ENCODE measurements around the gene FLII.
"Not testable (repeated sequence)": the region's sequence is repeated elsewhere in the genome, so short reads cannot be mapped to it uniquely, and the experiment has no call there.

Gene FLII

DNA sequence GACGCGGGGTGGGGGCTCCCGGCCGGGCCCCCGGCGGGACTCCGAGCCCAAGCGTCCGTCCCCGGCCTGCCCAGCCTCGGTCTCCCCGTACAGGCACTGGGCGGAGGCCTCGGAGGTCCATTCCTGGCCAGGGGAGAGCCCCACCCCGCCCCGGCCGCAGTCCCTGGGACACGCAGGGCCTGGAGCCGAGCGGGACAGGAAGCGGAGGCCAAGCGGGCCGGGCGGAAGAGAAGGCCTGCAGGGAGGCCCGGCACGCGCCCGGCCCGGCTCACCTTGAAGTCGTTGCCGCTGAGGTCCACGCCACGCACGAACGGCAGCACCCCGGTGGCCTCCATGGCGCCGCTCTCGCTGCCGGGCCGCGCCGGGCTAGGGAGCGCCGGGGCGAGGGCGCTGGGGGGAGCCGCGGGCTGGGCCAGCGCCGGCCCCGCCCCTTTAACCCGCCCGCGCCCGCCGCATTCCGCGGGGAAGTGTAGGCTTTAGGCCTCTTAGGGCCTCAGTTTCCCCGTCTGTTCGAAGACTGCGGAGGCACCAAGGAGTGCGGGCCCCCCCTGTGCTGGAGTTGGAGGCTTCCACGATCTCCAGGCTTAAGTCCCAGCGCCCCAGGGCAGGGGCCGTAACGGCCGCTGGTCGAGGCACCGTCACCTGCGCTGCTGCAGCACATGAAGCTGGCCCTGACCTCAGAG lies at the start of gene FLII:
FLII (minus strand) TSS at position 383 of the 683 bp plus-strand sequence; CDS start at position 335, 48 bp downstream.
- Histone ChIP-seq H3K9me3 (ENCODE audit: control insufficient read depth, insufficient read depth, low read length) (no peaks in the 10 kb centered on the region), H3K4me1 (ENCODE audit: insufficient read depth, low read length) (peaks cover 18% of the 10 kb centered on the region), H3K9ac (ENCODE audit: low read depth, low read length) (peak within 1 kb of the TSS; percentile 85), H3K36me3 (ENCODE audit: insufficient read depth, low read length) (peaks cover 8% of the 10 kb centered on the region)

DNA sequence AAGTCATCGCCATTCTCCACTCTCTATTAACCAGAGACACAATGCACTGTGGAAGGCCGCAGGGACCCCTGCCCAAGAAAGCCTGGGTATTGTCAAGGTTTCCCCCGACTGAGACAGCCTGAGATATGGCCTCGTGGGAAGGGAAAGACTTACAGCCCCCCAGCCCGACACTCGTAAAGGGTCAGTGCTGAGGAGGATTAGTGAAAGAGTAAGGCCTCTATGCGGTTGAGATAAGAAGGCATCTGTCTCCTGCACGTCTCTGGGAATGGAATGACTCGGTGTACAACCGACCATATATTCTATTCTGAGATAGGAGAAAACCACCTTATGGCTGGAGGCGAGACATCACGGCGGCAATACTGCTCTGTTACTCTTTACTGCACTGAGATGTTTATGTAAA lies 44.7 kb upstream of the FLII start:
- H3K9me3 ChIP-seq (ENCODE audit: control insufficient read depth, insufficient read depth, low read length); H3K4me1 ChIP-seq (ENCODE audit: insufficient read depth, low read length); H3K9ac ChIP-seq (ENCODE audit: low read depth, low read length): not testable (repeated sequence)
- peaks cover 35% of the 10 kb centered on the region for H3K36me3 ChIP-seq (ENCODE audit: insufficient read depth, low read length)

DNA sequence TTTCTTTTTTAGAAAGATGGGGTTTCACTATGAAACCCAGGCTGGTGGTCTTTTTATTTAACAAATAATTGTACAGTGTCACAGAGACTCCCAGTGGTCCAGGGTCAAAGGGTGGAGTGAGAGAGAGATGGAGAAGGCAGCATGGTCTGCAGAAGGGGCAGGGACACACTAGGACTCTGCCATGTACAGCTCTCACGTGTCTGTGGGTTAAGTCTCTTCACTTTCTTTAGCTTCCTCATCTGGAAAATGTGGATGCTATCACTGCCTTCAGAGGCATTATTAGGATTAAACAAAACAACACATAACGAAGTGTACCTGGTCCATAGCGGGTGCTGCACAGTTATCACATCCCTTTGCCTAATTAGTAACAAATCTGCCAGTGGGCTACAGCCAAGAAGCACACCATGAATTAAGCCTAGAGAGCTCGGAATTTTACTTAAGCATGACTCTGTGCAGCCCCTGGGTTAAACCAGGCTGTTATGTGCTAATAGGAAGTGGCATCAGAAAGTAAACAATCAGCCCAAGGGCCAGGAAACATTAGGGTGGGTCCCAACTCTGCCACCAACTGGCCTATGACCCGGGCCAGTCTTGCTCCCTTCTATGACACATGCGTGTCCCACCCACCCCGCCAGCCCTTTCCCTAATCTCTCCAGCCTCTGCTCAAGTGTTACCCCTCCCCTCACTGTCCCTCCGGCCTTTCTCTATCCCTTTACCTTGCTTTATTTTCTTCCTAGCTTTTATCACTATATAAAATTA lies 42.4 kb upstream of the FLII start:
- Histone ChIP-seq H3K4me1 (ENCODE audit: insufficient read depth, low read length) (no peaks in the 10 kb centered on the region), H3K9me3 (ENCODE audit: control insufficient read depth, insufficient read depth, low read length) (no peaks in the 10 kb centered on the region), H3K36me3 (ENCODE audit: insufficient read depth, low read length) (peaks cover 27% of the 10 kb centered on the region), H3K9ac (ENCODE audit: low read depth, low read length) (no peak overlapping the region)

DNA sequence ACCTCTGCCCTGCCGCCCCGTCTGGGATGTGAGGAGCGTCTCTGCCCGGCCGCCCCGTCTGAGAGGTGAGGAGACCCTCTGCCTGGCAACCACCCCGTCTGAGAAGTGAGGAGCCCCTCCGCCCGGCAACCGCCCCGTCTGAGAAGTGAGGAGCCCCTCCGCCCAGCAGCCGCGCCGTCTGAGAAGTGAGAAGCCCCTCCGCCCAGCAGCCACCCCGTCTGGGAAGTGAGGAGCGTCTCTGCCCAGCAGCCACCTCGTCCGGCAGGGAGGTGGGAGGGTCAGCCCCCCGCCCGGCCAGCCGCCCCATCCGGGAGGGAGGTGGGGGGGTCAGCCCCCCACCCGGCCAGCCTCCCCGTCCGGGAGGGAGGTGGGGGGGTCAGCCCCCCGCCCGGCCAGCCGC lies 39.5 kb upstream of the FLII start:
- not testable (repeated sequence) for H3K4me1 ChIP-seq (ENCODE audit: insufficient read depth, low read length); H3K9ac ChIP-seq (ENCODE audit: low read depth, low read length); H3K9me3 ChIP-seq (ENCODE audit: control insufficient read depth, insufficient read depth, low read length)
- H3K36me3 ChIP-seq (ENCODE audit: insufficient read depth, low read length): peaks cover 17% of the 10 kb centered on the region

DNA sequence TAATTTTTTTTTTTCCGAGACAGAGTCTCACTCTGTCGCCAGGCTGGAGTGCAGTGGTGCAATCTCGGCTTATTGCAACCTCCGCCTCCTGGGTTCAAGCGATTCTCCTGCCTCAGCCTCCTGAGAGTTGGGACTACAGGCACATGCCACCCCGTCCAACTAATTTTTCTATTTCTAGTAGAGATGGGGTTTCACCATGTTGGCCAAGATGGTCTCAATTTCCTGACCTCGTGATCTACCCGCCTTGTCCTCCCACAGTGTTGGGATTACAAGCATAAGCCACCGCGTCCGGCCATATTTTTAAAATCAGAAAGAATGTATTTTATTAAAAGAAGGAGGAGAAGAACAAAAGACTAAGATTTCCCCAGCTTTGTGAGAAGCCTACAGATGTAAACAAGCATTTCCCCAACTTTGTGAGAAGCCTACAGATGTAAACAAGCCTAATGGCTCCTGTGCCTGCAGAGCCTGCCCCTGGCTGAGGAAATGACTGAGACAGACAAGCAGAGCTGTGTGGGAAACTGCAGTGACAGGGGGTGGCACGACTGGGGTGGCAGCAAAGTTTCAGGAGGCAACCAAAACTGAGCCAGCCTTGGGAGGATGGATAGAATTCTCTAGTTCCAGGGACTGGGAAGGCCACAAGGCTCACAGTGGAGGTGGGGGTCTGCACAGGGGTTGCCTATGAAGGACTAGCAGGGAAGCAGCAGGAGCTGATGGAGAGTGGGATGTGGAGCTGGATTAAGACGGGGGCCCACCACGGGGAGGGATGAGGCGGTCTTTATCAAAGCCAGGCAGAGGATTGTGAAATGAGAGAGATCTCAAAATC lies 33.4 kb upstream of the FLII start:
- Histone ChIP-seq H3K9me3 (ENCODE audit: control insufficient read depth, insufficient read depth, low read length) (no peaks in the 10 kb centered on the region), H3K4me1 (ENCODE audit: insufficient read depth, low read length) (no peaks in the 10 kb centered on the region), H3K9ac (ENCODE audit: low read depth, low read length) (no peak overlapping the region), H3K36me3 (ENCODE audit: insufficient read depth, low read length) (peaks cover 33% of the 10 kb centered on the region)

DNA sequence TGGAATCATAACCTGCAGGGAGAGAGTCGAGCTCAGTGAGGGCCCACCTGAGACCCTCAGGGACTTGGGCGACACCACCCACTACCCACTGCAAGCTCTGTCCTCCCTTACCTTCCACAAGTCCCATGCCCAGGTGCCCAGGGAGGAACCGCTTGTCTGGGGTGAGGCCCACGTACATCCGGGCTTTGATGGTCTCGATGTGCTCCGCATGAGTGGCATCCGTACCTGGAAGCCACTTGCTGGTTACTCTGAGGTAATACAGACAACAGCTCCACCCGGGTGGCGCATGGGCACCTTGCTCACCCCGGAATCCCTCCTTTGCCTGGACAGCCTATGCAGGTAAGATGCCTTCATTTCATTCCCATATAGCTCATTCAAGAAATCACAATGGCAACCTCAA lies 26.8 kb upstream of the FLII start:
- H3K4me1 ChIP-seq (ENCODE audit: insufficient read depth, low read length): no peaks in the 10 kb centered on the region
- H3K9me3 ChIP-seq (ENCODE audit: control insufficient read depth, insufficient read depth, low read length): no peaks in the 10 kb centered on the region
- peaks cover 63% of the 10 kb centered on the region for H3K36me3 ChIP-seq (ENCODE audit: insufficient read depth, low read length)
- H3K9ac ChIP-seq (ENCODE audit: low read depth, low read length): no peak overlapping the region

DNA sequence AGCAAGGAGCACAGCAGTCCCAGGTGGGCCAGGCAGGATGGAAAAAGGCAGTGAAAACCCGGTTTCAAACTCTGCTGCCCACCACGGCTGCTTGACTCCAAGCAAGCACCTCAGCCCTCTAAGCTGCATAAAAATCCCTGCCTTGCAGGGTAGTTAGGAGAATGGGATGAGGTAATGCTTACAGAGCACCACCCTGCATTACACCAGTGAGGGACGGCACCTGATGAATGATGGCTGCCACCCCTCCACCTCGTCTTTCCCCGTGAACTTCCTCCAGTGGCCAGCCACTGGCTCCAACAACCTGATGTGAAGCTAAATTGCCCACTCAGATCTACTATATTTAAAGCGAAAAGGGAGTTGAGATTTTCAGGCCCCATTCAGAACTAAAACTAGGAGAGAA lies 23.2 kb upstream of the FLII start:
- Histone ChIP-seq H3K9me3 (ENCODE audit: control insufficient read depth, insufficient read depth, low read length) (no peaks in the 10 kb centered on the region), H3K9ac (ENCODE audit: low read depth, low read length) (no peak overlapping the region)

DNA sequence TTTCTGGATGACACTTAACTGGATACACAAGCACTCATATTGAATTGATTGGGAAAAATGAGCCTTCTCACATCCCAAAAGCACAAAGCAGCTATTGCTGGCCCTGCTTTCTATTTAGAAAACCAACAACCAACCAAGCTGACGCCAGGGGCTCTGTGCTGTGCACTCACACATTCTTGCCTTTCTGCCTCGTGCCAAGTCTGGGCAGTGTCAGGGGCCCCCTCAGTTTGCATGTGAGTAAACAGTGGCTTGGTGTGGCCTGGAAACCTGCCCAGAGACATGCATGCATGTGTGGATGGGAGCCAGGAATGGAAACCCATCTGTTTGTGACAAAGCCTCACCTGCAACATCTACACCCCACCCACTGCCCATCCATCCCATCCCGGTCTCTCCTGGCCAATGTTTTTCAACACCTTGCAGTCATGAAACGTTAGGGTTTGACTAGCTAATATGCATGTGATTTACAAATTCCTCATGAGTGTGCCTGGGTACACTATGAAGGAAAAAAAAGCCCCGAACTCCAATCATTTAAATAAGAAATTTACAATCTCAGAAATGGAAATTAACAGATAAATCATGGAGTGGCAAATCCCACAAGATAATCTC lies 22.3 kb upstream of the FLII start:
- Histone ChIP-seq H3K4me1 (ENCODE audit: insufficient read depth, low read length) (no peaks in the 10 kb centered on the region), H3K9me3 (ENCODE audit: control insufficient read depth, insufficient read depth, low read length) (no peaks in the 10 kb centered on the region), H3K9ac (ENCODE audit: low read depth, low read length) (no peak overlapping the region), H3K36me3 (ENCODE audit: insufficient read depth, low read length) (peaks cover 50% of the 10 kb centered on the region)

More for the DNA sequence above, 23.2 kb upstream of the FLII start:
- Histone ChIP-seq H3K4me1 (ENCODE audit: insufficient read depth, low read length) (no peaks in the 10 kb centered on the region), H3K36me3 (ENCODE audit: insufficient read depth, low read length) (peaks cover 47% of the 10 kb centered on the region)

DNA sequence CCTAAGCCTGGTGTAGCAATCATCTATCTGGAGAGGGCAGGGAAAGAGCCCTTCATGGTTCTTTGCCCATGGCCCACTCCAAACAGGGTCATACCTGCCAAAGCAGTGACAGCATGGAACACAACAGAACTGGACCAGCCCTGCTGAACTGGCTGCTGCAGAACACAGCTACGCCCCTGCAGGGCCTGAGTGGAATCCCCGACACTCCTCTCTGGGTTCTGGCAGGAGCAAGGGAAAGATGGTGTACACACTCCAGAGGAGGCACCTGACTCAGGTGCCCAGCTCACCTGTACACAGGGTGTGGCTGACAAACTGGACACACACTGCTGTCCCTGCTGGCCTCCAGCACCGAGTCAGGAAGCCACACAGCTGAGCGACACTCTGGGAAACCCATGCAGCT lies 21.7 kb upstream of the FLII start:
- Histone ChIP-seq H3K9ac (ENCODE audit: low read depth, low read length) (no peak overlapping the region), H3K9me3 (ENCODE audit: control insufficient read depth, insufficient read depth, low read length) (no peaks in the 10 kb centered on the region), H3K36me3 (ENCODE audit: insufficient read depth, low read length) (peaks cover 46% of the 10 kb centered on the region), H3K4me1 (ENCODE audit: insufficient read depth, low read length) (no peaks in the 10 kb centered on the region)

DNA sequence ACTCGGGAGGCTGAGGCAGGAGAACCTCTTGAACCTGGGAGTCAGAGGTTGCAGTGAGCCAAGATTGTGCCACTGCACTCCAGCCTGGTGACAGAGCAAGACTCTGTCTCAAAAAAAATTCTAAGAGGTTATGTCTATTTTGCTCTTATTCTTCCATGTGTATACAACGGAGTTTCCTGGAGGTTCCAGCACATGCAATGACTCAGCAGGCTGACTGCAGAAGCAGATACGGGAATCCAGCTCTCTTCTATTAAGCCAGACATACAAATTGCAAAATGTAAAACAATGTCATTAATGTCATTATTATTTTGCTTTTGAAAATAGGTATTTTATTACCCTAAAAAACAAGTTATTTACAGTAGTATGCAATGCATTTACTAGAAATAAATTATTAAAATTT lies 20.3 kb upstream of the FLII start:
- no peak overlapping the region for H3K9ac ChIP-seq (ENCODE audit: low read depth, low read length)
- no peaks in the 10 kb centered on the region for H3K4me1 ChIP-seq (ENCODE audit: insufficient read depth, low read length)
- H3K36me3 ChIP-seq (ENCODE audit: insufficient read depth, low read length): peaks cover 37% of the 10 kb centered on the region
- H3K9me3 ChIP-seq (ENCODE audit: control insufficient read depth, insufficient read depth, low read length): no peaks in the 10 kb centered on the region

DNA sequence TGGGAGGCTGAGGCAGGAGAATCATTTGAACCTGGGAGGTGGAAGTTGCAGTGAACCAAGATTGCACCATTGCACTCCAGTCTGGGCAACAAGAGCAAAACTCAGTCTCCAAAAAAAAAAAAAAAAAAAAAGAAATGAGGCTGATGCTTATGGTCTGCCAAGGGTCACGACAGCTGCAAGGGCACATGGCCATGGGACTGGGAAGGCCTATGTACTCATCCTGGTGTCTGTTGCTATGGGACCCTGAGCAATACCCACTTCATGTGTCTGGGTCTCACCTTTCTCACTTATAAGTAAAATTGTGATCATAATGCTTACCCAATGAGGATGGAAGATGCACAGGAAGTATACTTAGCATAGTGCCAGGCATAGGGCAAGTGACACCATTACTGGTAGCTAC lies 18.5 kb upstream of the FLII start:
- Histone ChIP-seq H3K36me3 (ENCODE audit: insufficient read depth, low read length) (peaks cover 29% of the 10 kb centered on the region), H3K4me1 (ENCODE audit: insufficient read depth, low read length) (no peaks in the 10 kb centered on the region), H3K9ac (ENCODE audit: low read depth, low read length) (no peak overlapping the region), H3K9me3 (ENCODE audit: control insufficient read depth, insufficient read depth, low read length) (no peaks in the 10 kb centered on the region)

DNA sequence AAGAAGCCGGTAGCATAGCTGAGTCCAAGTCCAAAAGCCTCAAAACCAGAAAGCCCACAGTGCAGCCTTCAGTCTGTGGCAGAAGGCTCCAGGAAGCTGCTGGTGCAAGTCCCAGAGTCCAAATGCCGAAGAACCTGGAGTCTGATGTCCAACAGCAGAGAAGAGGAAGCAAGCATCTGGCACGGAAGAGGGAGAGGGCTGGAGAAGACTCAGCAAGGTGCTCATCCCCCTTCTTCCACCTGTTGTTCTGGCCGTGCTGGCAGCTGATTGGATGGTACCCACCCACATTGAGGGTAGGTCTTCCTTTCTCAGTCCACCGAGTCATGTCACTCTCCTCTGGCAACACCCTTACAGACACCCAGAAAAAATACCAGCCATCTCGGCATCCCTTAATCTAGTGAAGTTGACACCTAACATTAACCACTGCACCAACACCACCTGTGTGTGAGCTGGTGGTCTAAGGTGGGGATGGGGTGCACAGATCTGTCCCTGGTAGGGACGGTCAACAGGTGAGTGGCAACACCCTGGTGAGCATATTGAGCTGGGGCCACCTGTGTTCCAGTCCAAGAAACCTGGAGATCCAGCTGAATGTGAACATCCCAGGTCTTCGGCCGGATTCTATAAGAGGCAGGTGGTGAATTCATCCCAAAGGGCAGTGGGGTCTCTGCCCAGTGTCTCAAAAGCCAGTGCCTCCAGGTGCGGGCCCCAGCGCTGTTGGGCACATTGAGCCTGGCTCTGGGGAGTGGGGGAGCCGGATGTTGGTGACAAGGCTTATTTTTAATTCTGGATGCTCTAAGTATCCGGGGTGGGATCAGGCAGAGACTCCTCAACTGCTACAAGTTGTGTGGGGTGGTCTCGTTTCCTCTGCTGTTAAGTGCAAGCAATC lies 11.8 kb upstream of the FLII start:
- Histone ChIP-seq H3K9me3 (ENCODE audit: control insufficient read depth, insufficient read depth, low read length) (no peaks in the 10 kb centered on the region), H3K36me3 (ENCODE audit: insufficient read depth, low read length) (peaks cover 3% of the 10 kb centered on the region; the same call in 1 of the 2 replicates), H3K4me1 (ENCODE audit: insufficient read depth, low read length) (peaks cover 8% of the 10 kb centered on the region), H3K9ac (ENCODE audit: low read depth, low read length) (no peak overlapping the region)

DNA sequence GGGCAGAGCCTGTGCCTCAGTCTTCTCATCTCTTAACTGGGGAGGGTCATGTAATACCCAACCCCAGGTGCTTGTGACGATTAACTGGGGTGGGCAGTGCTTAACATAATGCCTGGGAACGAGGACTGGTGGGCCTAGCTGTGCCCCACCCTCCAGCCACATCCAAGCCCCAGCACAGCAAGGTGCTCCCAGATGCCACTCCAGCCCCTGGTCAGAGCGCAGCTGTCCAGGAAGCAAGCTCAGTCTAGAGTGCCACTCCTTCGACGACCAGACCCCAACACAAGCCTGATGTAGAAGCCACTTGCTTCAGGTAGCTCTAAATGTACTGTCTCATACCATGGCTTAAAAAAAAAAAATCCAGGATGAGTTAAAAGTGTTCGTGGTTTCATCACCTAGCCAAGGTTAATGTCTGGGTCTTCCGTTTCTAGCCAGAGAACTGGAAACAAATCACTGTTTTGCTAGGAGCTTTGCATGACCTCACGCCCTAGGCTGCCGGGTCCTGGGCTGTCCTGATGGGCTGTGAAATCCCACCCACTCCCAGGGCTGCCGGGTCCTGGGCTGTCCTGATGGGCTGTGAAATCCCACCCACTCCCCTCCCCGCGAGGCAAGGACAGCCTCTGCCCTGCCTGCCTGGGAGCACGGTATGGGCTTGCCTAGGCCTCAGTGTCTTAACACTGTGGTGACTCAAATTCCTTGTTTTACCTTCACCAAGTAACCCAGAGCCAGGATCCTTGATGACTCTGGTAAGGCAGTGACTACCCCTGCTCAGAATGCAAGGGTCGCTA lies 9.6 kb upstream of the FLII start:
- Histone ChIP-seq H3K36me3 (ENCODE audit: insufficient read depth, low read length) (0 out of 2 replicates have a peak, but pooled peaks cover 3% of the 10 kb centered on the region), H3K9me3 (ENCODE audit: control insufficient read depth, insufficient read depth, low read length) (no peaks in the 10 kb centered on the region), H3K4me1 (ENCODE audit: insufficient read depth, low read length) (peaks cover 8% of the 10 kb centered on the region), H3K9ac (ENCODE audit: low read depth, low read length) (no peak overlapping the region)

Data from ES-I3 (cell line).